Left lung (tissue), 10 donors: ENCODE data around the gene FRYL. TPM values are rescaled to one million over a fixed set of nuclear protein-coding genes. Genes with fewer than 3 reads are reported as not detected.

Source experiments
- ATAC-seq: fragments of 200-7000 bp; cut with Tn5 transposase; one replicate; pipeline ENCODE4 v1.9.1; 2020; ENCODE audit warnings: moderate library complexity
- DNase-seq, 4 donors: peaks; one replicate each; pipeline ENCODE4 v3.0.0-alpha.2; 2013 to 2020
- H3K27ac ChIP-seq, 2 donors: fragments of 200-600 bp; sonication (generic) in 1 of 2; one replicate each; pipeline versions ENCODE4 v1.5.0 to v1.8.0; 2020 to 2021
- H3K27me3 ChIP-seq, 2 donors: fragments of 200-600 bp; sonication (generic) in 1 of 2; one replicate each; pipeline versions ENCODE4 v1.5.0 to v1.8.0; 2020 to 2021
- H3K36me3 ChIP-seq, 2 donors: fragments of 200-600 bp; sonication (generic) in 1 of 2; one replicate each; pipeline versions ENCODE4 v1.5.0 to v1.8.0; 2020 to 2021
- H3K4me1 ChIP-seq, 2 donors: fragments of 200-600 bp; one replicate each; pipeline ENCODE4 v1.8.0; 2021
- H3K4me3 ChIP-seq, 2 donors: fragments of 200-600 bp; sonication (generic) in 1 of 2; one replicate each; pipeline versions ENCODE4 v1.5.0 to v1.8.0; 2020 to 2021; ENCODE audit warnings: mild to moderate bottlenecking in 1 of 2
- H3K9me3 ChIP-seq, 2 donors: fragments of 200-600 bp; sonication (generic) in 1 of 2; one replicate each; pipeline versions ENCODE4 v1.5.0 to v1.8.0; 2020 to 2021
- intact Hi-C, 2 donors: fragments of 100-400 bp; cut with DNase I; formaldehyde crosslinking; loops; one replicate each; pipeline versions ENCODE4 v1.11.2 to v1.14.2; 2022
- polyA plus RNA-seq, 6 donors: library from polyadenylated mRNA; unstranded; fragments of 120-200 nt; gene quantifications; one replicate each; pipeline ENCODE4 v1.2.1, GENCODE V29; 2013; ENCODE audit not compliant: insufficient read length in 6 of 6
- total RNA-seq, 2 donors: library from RNA; stranded (reverse); fragmentation: NEBNext Ultra II Directional; extraction: Animal tissue kit (Norgen Biotek cat#: 25700); gene quantifications; one replicate each; pipeline ENCODE4 v1.2.1, GENCODE V29; 2021
- TF ChIP-seq, protein P1 (sequence below), 2 donors: fragments of 200-600 bp; sonication (generic) in 1 of 2; IDR thresholded peaks; one replicate each; pipeline versions ENCODE4 v1.5.0 to v1.8.0; 2021; ENCODE audit warnings: antibody characterized with exemption in 2 of 2
- donor health status: DM: no; HTN: yes; CAD: no.
- donor health status: DM: no; HTN: no; CAD: no.

FRYL gene
- total and polyA plus RNA-seq, 8 donors, result 41.9 to 72.7 (median 50.3) TPM

DNA sequence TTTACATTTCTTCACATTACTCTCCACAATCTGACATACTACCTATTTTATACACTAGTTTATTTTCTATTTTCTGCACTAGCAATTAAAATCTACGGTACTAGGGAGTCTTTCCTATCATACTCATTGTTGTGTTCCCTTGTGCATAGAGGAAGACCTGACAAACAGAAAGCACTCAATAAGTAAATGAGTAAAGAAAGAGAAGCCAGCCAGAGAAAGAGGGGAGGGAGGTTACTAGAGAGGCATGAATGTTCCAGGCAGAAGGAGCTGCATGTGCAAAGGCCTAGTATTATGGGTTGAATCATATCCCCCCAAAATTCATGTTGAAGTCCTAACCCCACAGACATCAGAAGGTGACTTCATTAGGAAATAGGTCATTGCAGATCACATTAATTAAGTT lies 176.0 kb downstream of the FRYL start:
- intact Hi-C loops, result no loop called here
- ATAC-seq, result no peak
- H3K36me3 ChIP-seq, result peaks cover 0 to 17% of the 10 kb centered on the region in 2 donors
- TF ChIP-seq, protein P1, sequence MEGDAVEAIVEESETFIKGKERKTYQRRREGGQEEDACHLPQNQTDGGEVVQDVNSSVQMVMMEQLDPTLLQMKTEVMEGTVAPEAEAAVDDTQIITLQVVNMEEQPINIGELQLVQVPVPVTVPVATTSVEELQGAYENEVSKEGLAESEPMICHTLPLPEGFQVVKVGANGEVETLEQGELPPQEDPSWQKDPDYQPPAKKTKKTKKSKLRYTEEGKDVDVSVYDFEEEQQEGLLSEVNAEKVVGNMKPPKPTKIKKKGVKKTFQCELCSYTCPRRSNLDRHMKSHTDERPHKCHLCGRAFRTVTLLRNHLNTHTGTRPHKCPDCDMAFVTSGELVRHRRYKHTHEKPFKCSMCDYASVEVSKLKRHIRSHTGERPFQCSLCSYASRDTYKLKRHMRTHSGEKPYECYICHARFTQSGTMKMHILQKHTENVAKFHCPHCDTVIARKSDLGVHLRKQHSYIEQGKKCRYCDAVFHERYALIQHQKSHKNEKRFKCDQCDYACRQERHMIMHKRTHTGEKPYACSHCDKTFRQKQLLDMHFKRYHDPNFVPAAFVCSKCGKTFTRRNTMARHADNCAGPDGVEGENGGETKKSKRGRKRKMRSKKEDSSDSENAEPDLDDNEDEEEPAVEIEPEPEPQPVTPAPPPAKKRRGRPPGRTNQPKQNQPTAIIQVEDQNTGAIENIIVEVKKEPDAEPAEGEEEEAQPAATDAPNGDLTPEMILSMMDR (IDR thresholded peaks at IDR 0.05), result no peak
- no peaks in the 10 kb centered on the region for H3K9me3 ChIP-seq
- DNase-seq, result no peak
- H3K4me1 ChIP-seq, result peaks cover 0 to 8% of the 10 kb centered on the region in 2 donors
- H3K27ac ChIP-seq, result peak overlapping the region in 1 of 2 donors; percentile 39
- no peaks in the 10 kb centered on the region for H3K27me3 ChIP-seq
- H3K4me3 ChIP-seq, result no peak overlapping the region

DNA sequence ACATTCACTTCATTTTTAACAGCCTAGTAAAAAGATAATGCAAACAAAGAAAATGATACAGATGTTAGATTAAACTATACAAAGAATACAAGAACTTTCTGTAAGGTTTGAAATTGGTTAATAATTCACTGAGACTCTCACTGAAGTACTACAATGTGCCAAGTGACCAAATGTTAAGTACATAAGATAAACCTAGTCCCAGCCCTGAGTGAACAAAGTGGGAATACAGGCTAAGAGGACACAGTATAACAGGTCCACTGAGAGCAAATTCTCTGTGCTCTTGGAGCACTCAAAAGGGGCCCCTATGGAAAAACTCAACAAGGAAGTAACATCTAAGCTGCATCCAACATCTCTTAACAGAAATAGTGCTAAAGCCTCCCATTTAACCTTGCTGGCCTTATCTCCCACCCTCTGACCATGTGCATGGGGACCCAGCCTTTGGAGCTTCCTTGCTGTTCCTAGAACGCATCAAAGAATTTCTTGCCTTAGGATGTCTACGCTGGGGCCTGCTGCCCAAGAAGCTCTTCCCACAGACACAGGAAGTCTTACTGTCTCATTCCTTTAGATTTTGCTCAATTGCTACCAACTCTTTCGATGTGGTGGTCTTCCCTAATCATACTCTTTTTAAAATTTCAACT lies 176.6 kb downstream of the FRYL start:
- TF ChIP-seq, protein P1 (IDR thresholded peaks at IDR 0.05), result no peak
- peaks cover 0 to 17% of the 10 kb centered on the region in 2 donors for H3K36me3 ChIP-seq
- intact Hi-C loops, result no loop called here
- DNase-seq (peak in 2 of 4 donors; percentile 4 to 26), ATAC-seq (peak; percentile 95)
- no peak overlapping the region for H3K4me3 ChIP-seq
- peaks cover 0 to 8% of the 10 kb centered on the region in 2 donors for H3K4me1 ChIP-seq
- H3K27me3 ChIP-seq, result no peaks in the 10 kb centered on the region
- H3K27ac ChIP-seq, result peak overlapping the region in 1 of 2 donors; percentile 39
- H3K9me3 ChIP-seq, result no peaks in the 10 kb centered on the region

DNA sequence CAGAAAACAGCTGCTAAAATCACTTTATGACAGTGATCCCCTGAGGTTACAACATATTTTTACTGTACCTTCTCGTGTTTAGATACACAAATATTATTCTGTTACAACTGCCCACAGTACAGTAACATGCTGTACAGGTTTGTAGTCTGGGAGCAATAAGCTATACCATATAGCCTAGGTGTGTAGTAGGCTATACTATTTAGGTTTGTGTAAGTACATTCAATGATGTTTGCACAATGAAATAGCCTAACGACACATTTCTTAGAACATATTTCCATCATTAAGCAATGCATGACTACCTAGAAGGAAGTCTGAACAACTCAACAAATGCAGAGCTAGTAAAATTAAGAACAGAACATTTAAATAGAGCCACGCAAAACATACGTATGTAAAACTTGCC lies 177.3 kb downstream of the FRYL start:
- ATAC-seq (peak; percentile 59), DNase-seq (no peak)
- Histone ChIP-seq H3K4me1 (peaks cover 0 to 8% of the 10 kb centered on the region in 2 donors), H3K27ac (peak overlapping the region in 1 of 2 donors; percentile 39), H3K9me3 (no peaks in the 10 kb centered on the region), H3K27me3 (no peaks in the 10 kb centered on the region), H3K36me3 (peaks cover 0 to 17% of the 10 kb centered on the region in 2 donors), H3K4me3 (no peak overlapping the region)
- TF ChIP-seq, protein P1 (IDR thresholded peaks at IDR 0.05), result no peak
- intact Hi-C loops, result no loop called here

- intact Hi-C loops, result no loop called here
- ATAC-seq (peak; percentile 60), DNase-seq (no peak)
- TF ChIP-seq, protein P1 (IDR thresholded peaks at IDR 0.05), result no peak
- Histone ChIP-seq H3K27ac (peak overlapping the region in 1 of 2 donors; percentile 39), H3K9me3 (no peaks in the 10 kb centered on the region), H3K4me3 (no peak overlapping the region), H3K27me3 (no peaks in the 10 kb centered on the region), H3K36me3 (peaks cover 0 to 19% of the 10 kb centered on the region in 2 donors), H3K4me1 (peaks cover 0 to 8% of the 10 kb centered on the region in 2 donors)
Measured at GRCh38 chr4:48602222-48602621, 177.9 kb downstream of the FRYL start.

DNA sequence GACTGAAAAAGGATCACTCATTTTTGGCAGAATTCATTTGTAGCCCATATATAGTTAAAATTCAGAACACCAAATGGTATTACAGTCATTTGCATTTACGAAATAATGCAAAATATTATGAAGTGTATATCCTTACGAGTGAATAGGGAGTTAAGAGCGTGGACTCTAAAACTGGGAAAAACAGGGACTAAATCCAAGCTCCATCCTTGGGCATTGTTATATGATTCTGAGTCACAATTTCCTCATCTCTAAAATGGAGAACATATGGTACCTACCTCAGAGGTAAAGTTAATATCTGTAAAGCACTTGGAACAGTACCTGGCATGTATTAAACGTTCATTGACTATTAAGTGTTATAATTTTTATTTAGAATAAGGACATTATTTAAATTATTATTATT lies 183.7 kb downstream of the FRYL start:
- intact Hi-C loops, result no loop called here
- H3K4me1 ChIP-seq, result peaks cover 0 to 13% of the 10 kb centered on the region in 2 donors
- H3K9me3 ChIP-seq, result no peaks in the 10 kb centered on the region
- DNase-seq (no peak), ATAC-seq (no peak)
- peaks cover 0 to 27% of the 10 kb centered on the region in 2 donors for H3K36me3 ChIP-seq
- no peaks in the 10 kb centered on the region for H3K27me3 ChIP-seq
- H3K27ac ChIP-seq, result no peak overlapping the region
- TF ChIP-seq, protein P1 (IDR thresholded peaks at IDR 0.05), result no peak
- no peak overlapping the region for H3K4me3 ChIP-seq
